Endothelial cell of umbilical vein (primary cell): ENCODE results near the gene VPS11. TPM values are rescaled to one million over a fixed set of nuclear protein-coding genes. Genes with fewer than 3 reads are reported as not detected.

Experiments
- BruUV-seq: library from RNA; stranded (reverse); fragments of 400-500 nt; replicated peaks from 2 replicates; lab custom pipeline; 2021; lab: Mats Ljungman, UMichigan
- CTCF ChIA-PET: fragments of 300-600, 350-600 bp; sonication (Branson Sonifier 250); formaldehyde crosslinking; loops from one replicate; lab custom pipeline; 2021; ENCODE audit warnings: antibody characterized with exemption, inconsistent platforms; lab: Charles Lee
- POLR2A ChIA-PET: fragments of 300-600, 350-600 bp; sonication (Branson Sonifier 250); formaldehyde crosslinking; loops from one replicate; lab custom pipeline; 2021; ENCODE audit warnings: antibody characterized with exemption, inconsistent platforms; lab: Charles Lee
- DNase-seq: peaks from one replicate; pipeline ENCODE4 v3.0.0-alpha.2; 2011; ENCODE audit warnings: low read depth, low spot score
- FAIRE-seq: peaks from 2 replicates; lab custom pipeline; 2011; peaks lifted over from hg19 to GRCh38; lab: Jason Lieb, UNC
- H2AFZ ChIP-seq: 2 replicates; pipeline ENCODE4 v1.6.0; 2012; ENCODE audit warnings: low read depth, low read length, control low read depth, inconsistent platforms
- H3K27ac ChIP-seq: 2 replicates; pipeline ENCODE4 v1.5.1; 2011; ENCODE audit warnings: low read depth, mild to moderate bottlenecking, control low read depth, low read length, moderate library complexity; ENCODE audit not compliant: insufficient read depth
- H3K27me3 ChIP-seq, 2 experiments: 2 replicates each; pipeline versions ENCODE4 v1.6.0 to v1.6.1; 2011; ENCODE audit warnings: low read length in 2 of 2, mixed read lengths in 1 of 2; ENCODE audit not compliant: control insufficient read depth in 2 of 2, insufficient read depth in 2 of 2
- H3K36me3 ChIP-seq, 2 experiments: 2 replicates in 1 of 2; 3 replicates in 1 of 2; pipeline ENCODE4 v1.5.1; 2011; ENCODE audit warnings: low read length in 2 of 2, mild to moderate bottlenecking in 1 of 2, moderate library complexity in 1 of 2; ENCODE audit not compliant: control insufficient read depth in 2 of 2, insufficient read depth in 2 of 2; ENCODE audit errors: extremely low read depth in 1 of 2
- H3K4me1 ChIP-seq: 3 replicates; pipeline ENCODE4 v1.5.1; 2011; ENCODE audit warnings: mild to moderate bottlenecking, low read length; ENCODE audit not compliant: control insufficient read depth, insufficient read depth; ENCODE audit errors: extremely low read depth
- H3K4me2 ChIP-seq: 2 replicates; pipeline ENCODE4 v1.6.1; 2011; ENCODE audit warnings: low read length, control low read depth, mixed read lengths; ENCODE audit not compliant: insufficient read depth
- H3K4me3 ChIP-seq, 3 experiments: fragments of 200-600 bp in 1 of 3; sonication (generic), shearing (Covaris generic) in 1 of 3; replicated peaks in 1 of 3; 2 replicates each; pipeline ENCODE4 v1.5.1; 2011 to 2016; ENCODE audit warnings: control low read depth in 3 of 3, low read length in 3 of 3, mild to moderate bottlenecking in 2 of 3, inconsistent platforms in 1 of 3, low read depth in 1 of 3, moderate library complexity in 1 of 3; ENCODE audit not compliant: insufficient read depth in 1 of 3
- H3K79me2 ChIP-seq: 2 replicates; pipeline ENCODE4 v1.6.0; 2012; ENCODE audit warnings: low read length, inconsistent platforms; ENCODE audit not compliant: control insufficient read depth, insufficient read depth
- H3K9ac ChIP-seq: replicated peaks from 2 replicates; pipeline ENCODE3; 2011; ENCODE audit warnings: low read length, control low read depth; ENCODE audit not compliant: insufficient read depth; ENCODE audit errors: extremely low read depth
- H3K9me1 ChIP-seq: replicated peaks from 3 replicates; pipeline ENCODE4 v1.6.0; 2011; ENCODE audit warnings: mild to moderate bottlenecking, low read length; ENCODE audit not compliant: control insufficient read depth, insufficient read depth; ENCODE audit errors: extremely low read depth
- H3K9me3 ChIP-seq: replicated peaks from 2 replicates; pipeline ENCODE4 v1.5.1; 2012; ENCODE audit warnings: low read length, inconsistent platforms; ENCODE audit not compliant: control insufficient read depth, insufficient read depth
- H4K20me1 ChIP-seq: replicated peaks from 2 replicates; pipeline ENCODE3; 2011; ENCODE audit warnings: mild to moderate bottlenecking, low read length; ENCODE audit not compliant: control insufficient read depth, insufficient read depth; ENCODE audit errors: extremely low read depth
- EZH2 ChIP-seq: IDR thresholded peaks from 2 replicates; pipeline ENCODE4 v1.6.1; 2012; ENCODE audit warnings: borderline replicate concordance, low read depth, mild to moderate bottlenecking, moderate library complexity, low read length, inconsistent platforms; ENCODE audit not compliant: severe bottlenecking
- FOS ChIP-seq: IDR thresholded peaks from 2 replicates; pipeline ENCODE4 v1.6.1; 2011; ENCODE audit warnings: mild to moderate bottlenecking, low read length, moderate library complexity, borderline replicate concordance; ENCODE audit not compliant: insufficient read depth
- GATA2 ChIP-seq: IDR thresholded peaks from 2 replicates; pipeline ENCODE4 v1.7.0; 2011; ENCODE audit warnings: low read depth, mild to moderate bottlenecking, moderate library complexity, mixed read lengths, low read length; ENCODE audit not compliant: insufficient read length, insufficient read depth
- JUN ChIP-seq: IDR thresholded peaks from 2 replicates; pipeline ENCODE4 v1.6.1; 2011; ENCODE audit warnings: borderline replicate concordance, low read depth; ENCODE audit not compliant: insufficient read length, insufficient read depth
- MYC ChIP-seq: IDR thresholded peaks from one replicate; pipeline ENCODE4 v1.6.1; 2011; ENCODE audit warnings: mild to moderate bottlenecking, low read depth, low read length
- POLR2A ChIP-seq: IDR thresholded peaks from 2 replicates; pipeline ENCODE4 v1.6.1; 2012; ENCODE audit warnings: low read depth, mild to moderate bottlenecking, control low read depth, low read length
- POLR2AphosphoS5 ChIP-seq: IDR thresholded peaks from 2 replicates; pipeline ENCODE4 v1.6.1; 2012; ENCODE audit warnings: low read depth, mild to moderate bottlenecking, control low read depth, low read length, moderate library complexity; ENCODE audit not compliant: insufficient read depth
- dilution Hi-C: fragments of 300-500 bp; cut with MboI; formaldehyde crosslinking; loops from one replicate; pipeline ENCODE4 v1.15.0; 2019; ENCODE audit warnings: low sequenced_read_pairs; ENCODE audit not compliant: extremely low pct_ligation_motif_present
- intact Hi-C: fragments of 100-400 bp; cut with micrococcal nuclease; formaldehyde crosslinking; loops from one replicate; pipeline ENCODE4 v1.10.0; 2022
- polyA plus RNA-seq, 4 experiments: library from polyadenylated mRNA; depleted of rRNA in 3 of 4; stranded (reverse) in 3 of 4; unstranded in 1 of 4; fragments of >200 nt; gene quantifications; 2 replicates each; pipeline versions ENCODE4 v1.2.1 to v1.2.3, GENCODE V29; 2011 to 2012; ENCODE audit warnings: missing spikeins in 1 of 4
- total RNA-seq: library from RNA; stranded (reverse); gene quantifications from 2 replicates; pipeline ENCODE4 v1.2.3, GENCODE V29; 2021
- TF ChIP-seq, protein P1 (sequence below), 2 donors: IDR thresholded peaks; 1 replicate in 1 of 2; 2 replicates in 1 of 2; pipeline ENCODE4 v1.5.1; 2011; ENCODE audit warnings: low read length in 2 of 2, mild to moderate bottlenecking in 2 of 2, moderate library complexity in 2 of 2, control low read depth in 1 of 2, inconsistent platforms in 1 of 2, low read depth in 1 of 2; ENCODE audit not compliant: insufficient read depth in 1 of 2; ENCODE audit errors: extremely low read depth in 1 of 2
- TF ChIP-seq, protein P2 (sequence below): IDR thresholded peaks from 2 replicates; pipeline ENCODE4 v1.6.1; 2011; ENCODE audit not compliant: insufficient read depth, insufficient read length

The VPS11 gene
- total and polyA plus RNA-seq, 2 donors (not counting 3 experiments of a cell fraction or from before 2014, with no cell fraction given), result 26.4 to 31.0 TPM

DNA sequence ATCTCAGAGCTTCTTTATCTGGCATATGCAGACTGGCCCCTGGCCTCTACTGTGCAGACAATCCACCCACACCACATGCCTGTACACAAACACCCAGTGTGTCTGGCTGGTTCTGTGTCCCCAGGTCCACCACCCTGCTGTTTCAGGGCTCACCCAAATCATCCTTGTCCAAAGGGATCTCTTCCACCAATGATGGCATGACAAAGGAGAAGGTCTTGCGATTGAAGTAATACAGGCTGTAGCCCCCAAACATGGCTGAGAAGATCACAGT, 38.6 kb upstream of the VPS11 start:
- H3K4me1 ChIP-seq, result peaks cover 12% of the 10 kb centered on the region
- no peak overlapping the region for H2AFZ ChIP-seq
- intact Hi-C loops, result no loop called here
- H3K27ac ChIP-seq, result no peak overlapping the region
- dilution Hi-C loops, result no loop called here
- no TSS peak for BruUV-seq
- H3K4me3 ChIP-seq, result no peak overlapping the region
- no peaks in the 10 kb centered on the region for H3K79me2 ChIP-seq
- TF ChIP-seq POLR2A, result no peak
- TF ChIP-seq MYC, result no peak
- DNase-seq (no peak), FAIRE-seq (no peak)
- no peaks in the 10 kb centered on the region for H3K9me1 ChIP-seq
- H3K27me3 ChIP-seq, result no peaks in the 10 kb centered on the region
- ChIA-PET POLR2A (no interaction called here), CTCF (no interaction called here)
- H4K20me1 ChIP-seq, result no peaks in the 10 kb centered on the region
- peaks cover 0 to 10% of the 10 kb centered on the region in 2 experiments for H3K36me3 ChIP-seq
- H3K4me2 ChIP-seq, result no peak overlapping the region
- no peaks in the 10 kb centered on the region for H3K9me3 ChIP-seq
- no peak overlapping the region for H3K9ac ChIP-seq

DNA sequence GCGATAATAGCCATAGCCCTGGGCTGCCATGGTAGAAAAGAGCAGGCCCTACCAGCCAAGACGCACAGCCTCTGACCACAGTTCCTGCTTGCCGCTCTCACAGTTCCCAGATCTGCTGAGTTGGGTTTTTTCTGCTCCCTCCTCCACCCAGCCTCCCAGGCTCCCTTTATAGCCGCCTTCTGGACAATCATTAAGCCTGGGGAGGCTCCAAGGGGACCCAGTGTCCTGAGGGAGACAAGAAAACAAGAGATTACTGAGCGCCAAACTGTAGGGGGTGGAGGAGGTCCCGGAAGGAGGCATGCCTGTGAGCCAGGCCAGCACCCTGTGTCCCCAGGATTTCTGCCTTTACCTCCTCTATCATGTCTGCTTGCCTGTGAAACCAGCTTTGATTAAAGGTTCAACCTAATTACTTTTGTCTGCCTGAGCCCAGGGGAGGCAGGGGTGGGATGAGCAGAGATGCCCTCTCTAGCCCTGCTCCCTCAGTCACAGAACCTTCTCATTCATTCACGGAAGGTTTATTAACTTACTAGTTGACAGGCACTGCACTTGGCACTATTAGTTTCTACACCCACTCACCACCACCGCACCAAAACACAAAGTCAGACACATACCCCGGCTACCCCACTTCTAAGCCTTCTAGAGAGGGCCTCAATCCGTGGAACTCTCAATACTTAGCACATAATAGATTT, 38.1 kb upstream of the VPS11 start:
- Histone ChIP-seq H3K79me2 (no peaks in the 10 kb centered on the region), H2AFZ (no peak overlapping the region), H3K4me2 (peak overlapping the region; percentile 65), H3K4me1 (peaks cover 8% of the 10 kb centered on the region), H3K27me3 (no peaks in the 10 kb centered on the region), H3K9ac (no peak overlapping the region), H3K36me3 (peaks cover 0 to 10% of the 10 kb centered on the region in 2 experiments), H3K27ac (no peak overlapping the region), H3K9me3 (no peaks in the 10 kb centered on the region), H3K9me1 (no peaks in the 10 kb centered on the region), H4K20me1 (no peaks in the 10 kb centered on the region), H3K4me3 (peak overlapping the region in 2 of 3 experiments; percentile 60 to 86)
- intact Hi-C loops, result loop anchor here (1.0 kb wide), 2 partner anchors 11 to 28 kb away; partner anchors contain the start of genes HYOU1, RPS25 and TRAPPC4
- BruUV-seq, result no TSS peak
- TF ChIP-seq, protein P1, sequence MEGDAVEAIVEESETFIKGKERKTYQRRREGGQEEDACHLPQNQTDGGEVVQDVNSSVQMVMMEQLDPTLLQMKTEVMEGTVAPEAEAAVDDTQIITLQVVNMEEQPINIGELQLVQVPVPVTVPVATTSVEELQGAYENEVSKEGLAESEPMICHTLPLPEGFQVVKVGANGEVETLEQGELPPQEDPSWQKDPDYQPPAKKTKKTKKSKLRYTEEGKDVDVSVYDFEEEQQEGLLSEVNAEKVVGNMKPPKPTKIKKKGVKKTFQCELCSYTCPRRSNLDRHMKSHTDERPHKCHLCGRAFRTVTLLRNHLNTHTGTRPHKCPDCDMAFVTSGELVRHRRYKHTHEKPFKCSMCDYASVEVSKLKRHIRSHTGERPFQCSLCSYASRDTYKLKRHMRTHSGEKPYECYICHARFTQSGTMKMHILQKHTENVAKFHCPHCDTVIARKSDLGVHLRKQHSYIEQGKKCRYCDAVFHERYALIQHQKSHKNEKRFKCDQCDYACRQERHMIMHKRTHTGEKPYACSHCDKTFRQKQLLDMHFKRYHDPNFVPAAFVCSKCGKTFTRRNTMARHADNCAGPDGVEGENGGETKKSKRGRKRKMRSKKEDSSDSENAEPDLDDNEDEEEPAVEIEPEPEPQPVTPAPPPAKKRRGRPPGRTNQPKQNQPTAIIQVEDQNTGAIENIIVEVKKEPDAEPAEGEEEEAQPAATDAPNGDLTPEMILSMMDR (IDR thresholded peaks at IDR 0.05; ENCODE audit: extremely low read depth in 1 of 2, insufficient read depth in 1 of 2, low read depth in 1 of 2, low read length in 2 of 2), result no peak
- TF ChIP-seq MYC (no peak), POLR2A (no peak), POLR2AphosphoS5 (no peak), FOS (no peak), JUN (no peak), EZH2 (no peak), GATA2 (no peak)
- TF ChIP-seq, protein P2, sequence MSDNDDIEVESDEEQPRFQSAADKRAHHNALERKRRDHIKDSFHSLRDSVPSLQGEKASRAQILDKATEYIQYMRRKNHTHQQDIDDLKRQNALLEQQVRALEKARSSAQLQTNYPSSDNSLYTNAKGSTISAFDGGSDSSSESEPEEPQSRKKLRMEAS, result no peak
- ChIA-PET POLR2A (interaction anchor here (0.6 kb wide), 1 partner anchor 213 kb away, joined by 3 read pairs; no protein-coding TSS in a partner anchor), CTCF (no interaction called here)
- dilution Hi-C loops, result no loop called here
- DNase-seq (no peak), FAIRE-seq (no peak)
